C4-2B (cell line): Measurements from ENCODE around the gene CFLAR.

Experiments
- H3K27ac ChIP-seq: fragments of 450-650 bp; 2 replicates; pipeline ENCODE4 v1.5.1; 2017
- ZFX ChIP-seq: fragments of 450-650 bp; IDR thresholded peaks from 2 replicates; pipeline ENCODE4 v1.6.1; 2017
- TF ChIP-seq, protein P1 (sequence below): fragments of 450-650 bp; conservative IDR thresholded peaks from 2 replicates; pipeline ENCODE4 v1.5.1; 2017; ENCODE audit warnings: mild to moderate bottlenecking

CFLAR gene

DNA sequence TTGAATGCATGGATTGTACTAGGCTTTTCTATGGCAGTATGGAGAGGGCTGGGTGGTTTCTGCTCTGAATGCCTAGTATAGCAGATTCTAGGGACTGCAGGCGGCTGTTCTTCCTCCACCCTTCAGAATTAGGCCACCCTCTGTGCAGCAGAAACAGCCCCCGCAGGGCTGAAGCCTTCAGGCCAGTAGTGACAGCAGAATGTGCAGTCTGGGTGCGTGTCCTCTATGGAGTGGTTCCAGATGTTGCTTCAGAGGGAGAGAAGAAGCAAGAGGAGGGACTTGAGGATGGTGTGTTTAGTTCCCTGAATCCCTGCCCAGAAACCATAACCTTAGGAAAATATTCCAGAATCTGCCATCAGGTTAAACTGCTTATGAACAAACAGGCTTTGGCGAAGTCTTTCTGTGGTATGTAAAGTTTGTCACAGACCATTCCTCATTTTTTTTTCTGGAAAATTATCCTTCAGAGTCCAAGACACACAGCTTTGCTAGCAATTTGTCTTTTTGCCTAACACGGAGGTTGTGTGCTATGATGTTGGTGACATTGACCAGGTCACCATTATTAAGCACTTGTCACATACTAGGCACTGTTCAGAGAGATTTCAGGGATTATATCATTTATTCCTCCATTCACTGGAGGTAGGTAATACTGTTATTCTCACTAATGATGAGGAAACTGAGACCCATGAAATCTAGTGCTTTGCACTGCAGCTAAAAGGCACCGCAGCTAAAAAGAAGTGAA is 88.1 kb downstream of the CFLAR start:
- no peak overlapping the region for H3K27ac ChIP-seq
- no peak for TF ChIP-seq ZFX
- TF ChIP-seq, protein P1, sequence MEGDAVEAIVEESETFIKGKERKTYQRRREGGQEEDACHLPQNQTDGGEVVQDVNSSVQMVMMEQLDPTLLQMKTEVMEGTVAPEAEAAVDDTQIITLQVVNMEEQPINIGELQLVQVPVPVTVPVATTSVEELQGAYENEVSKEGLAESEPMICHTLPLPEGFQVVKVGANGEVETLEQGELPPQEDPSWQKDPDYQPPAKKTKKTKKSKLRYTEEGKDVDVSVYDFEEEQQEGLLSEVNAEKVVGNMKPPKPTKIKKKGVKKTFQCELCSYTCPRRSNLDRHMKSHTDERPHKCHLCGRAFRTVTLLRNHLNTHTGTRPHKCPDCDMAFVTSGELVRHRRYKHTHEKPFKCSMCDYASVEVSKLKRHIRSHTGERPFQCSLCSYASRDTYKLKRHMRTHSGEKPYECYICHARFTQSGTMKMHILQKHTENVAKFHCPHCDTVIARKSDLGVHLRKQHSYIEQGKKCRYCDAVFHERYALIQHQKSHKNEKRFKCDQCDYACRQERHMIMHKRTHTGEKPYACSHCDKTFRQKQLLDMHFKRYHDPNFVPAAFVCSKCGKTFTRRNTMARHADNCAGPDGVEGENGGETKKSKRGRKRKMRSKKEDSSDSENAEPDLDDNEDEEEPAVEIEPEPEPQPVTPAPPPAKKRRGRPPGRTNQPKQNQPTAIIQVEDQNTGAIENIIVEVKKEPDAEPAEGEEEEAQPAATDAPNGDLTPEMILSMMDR = no peak

DNA sequence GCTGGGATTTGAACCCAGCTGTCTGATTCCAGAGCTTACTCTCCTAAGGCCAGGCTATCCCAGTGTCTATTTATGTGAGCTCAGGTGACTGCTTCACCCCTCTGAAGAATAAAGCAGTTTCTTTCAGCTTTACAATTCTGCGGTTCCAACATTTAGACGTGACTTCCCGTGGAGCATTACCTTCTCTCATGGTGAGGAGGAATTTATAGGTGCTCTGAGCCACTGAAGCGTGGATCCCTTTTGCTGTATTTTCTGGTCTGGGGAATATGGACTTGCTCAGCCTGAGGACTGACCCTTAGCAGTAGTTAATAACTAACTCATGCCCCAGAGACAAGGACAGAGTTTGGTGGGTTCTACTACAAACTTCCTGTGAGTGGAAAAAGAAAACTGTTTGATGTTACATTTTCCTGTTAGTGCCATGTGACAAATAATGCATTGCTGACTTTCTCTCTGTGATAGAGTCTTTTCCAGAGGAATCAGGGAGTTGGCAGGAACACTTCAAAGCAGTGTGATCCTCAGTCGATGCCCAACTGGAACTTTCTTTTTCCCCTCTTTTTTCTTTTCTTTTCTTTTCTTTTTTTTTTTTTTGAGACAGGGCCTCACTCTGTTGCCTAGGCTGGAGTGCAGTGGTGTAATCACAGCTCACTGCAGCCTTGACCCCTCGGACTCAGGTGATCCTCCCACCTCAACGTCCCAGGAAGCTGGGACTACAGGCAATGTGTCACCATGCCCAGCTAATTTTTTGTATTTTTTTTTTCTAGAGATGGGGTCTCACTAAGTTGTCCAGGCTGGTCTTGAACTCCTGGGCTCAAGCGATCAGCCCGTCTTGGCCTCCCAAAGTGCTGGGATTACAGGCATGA is 88.9 kb downstream of the CFLAR start:
- no peak overlapping the region for H3K27ac ChIP-seq
- TF ChIP-seq ZFX = no peak
- TF ChIP-seq, protein P1 = no peak

DNA sequence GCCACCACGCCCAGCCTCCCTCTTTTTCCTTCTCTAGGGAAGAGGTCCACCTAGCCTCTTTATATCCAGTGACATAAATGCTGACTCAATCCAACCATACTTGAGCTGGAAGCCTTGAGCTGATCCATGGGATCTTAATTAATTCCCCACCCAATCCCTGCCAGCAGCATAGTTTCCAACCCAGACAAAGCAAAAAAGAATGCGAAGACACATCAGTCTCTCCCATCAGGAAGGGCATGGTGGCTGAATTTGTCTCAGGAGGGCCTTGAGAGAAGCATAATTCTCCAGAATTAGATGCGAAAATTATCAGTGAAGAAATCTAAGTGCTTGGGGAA is 89.5 kb downstream of the CFLAR start:
- no peak overlapping the region for H3K27ac ChIP-seq
- TF ChIP-seq, protein P1 = no peak
- TF ChIP-seq ZFX = no peak

DNA sequence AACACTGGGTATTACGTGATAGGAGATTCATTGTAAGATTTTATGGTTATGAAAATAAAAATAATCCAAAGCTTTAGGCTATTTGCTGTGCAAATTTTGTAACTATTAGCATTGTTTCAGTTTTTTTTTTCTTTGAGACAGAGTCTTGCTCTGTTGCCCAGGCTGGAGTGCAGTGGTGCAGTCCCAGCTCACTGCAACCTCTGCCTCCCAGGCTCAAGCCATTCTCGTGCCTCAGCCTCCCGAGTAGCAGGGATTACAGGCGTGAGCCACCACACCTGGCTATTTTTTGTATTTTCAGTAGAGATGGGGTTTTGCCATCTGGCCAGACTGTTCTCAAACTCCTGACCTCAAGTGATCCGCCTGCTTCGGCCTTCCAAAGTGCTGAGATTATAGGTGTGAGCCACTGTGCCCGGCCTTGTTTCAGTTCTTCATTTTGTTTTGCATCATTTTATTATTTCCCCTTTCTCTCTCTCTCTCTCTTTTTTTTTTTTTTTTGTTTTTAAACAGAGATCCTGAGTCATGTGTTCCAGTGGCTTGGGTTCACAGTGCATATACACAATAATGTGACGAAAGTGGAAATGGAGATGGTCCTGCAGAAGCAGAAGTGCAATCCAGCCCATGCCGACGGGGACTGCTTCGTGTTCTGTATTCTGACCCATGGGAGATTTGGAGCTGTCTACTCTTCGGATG is 92.7 kb downstream of the CFLAR start:
- no peak for TF ChIP-seq ZFX
- TF ChIP-seq, protein P1 = no peak
- no peak overlapping the region for H3K27ac ChIP-seq

DNA sequence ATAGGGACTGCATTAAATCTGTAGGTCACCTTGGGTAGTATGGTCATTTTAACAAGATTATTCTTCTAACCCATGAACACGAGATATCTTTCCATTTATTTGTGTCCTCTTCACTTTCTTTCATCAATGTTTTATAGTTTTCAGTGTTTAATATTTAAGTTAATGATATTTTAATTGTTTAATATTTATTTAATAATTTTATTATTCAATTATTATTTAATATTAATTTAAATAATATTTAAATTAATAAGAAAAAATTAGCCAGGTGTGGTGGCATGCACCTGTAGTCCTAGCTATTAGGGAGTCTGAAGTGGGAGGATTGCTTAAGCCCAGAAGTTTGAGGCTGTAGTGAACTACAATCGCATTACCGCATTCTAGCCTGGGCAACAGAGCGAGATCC is 100.0 kb downstream of the CFLAR start:
- TF ChIP-seq, protein P1 = no peak
- no peak for TF ChIP-seq ZFX
- H3K27ac ChIP-seq = no peak overlapping the region

DNA sequence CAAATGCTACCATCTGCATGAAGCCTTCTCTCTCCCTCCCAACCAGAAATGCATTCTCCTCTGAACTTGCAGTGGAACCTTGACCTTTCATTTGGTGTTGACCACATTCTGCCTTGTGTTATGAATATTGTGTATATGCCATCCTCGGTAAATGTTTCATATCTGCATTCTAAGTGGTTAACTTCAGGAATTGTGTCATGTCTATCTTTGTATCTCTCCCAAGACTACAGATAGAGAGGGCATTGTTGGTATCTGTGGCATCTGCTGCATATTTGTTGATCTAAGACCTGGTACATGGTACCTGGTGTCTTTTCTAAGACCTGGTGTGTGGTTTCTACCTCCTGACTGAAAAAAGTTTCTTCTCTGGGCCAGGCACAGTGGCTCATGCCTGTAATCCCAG is 101.0 kb downstream of the CFLAR start:
- TF ChIP-seq ZFX = no peak
- TF ChIP-seq, protein P1 = no peak

DNA sequence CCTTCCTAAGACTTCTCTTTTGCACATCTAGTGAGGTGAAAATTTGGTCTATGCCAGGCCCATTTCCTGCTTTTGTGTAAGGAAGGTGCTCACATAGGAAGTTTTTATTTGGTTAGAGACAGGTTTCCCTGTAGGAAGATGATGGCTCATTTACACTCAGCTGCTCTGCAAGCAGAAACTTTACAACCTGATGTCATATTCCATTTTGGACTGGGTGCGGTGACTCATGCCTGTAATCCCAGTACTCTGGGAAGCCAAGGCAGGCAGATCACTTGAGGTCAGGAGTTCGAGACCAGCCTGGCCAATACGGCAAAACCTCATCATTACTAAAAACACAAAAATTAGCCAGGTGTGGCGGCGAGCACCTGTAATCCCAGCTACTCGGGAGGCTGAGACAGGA is 102.8 kb downstream of the CFLAR start:
- TF ChIP-seq, protein P1 = no peak
- TF ChIP-seq ZFX = no peak
- H3K27ac ChIP-seq = peak overlapping the region; percentile 15; the same call in 1 of the 2 replicates

More for the DNA sequence above, 101.0 kb downstream of the CFLAR start:
- H3K27ac ChIP-seq = no peak overlapping the region
